Kidney epithelial cell (primary cell): ENCODE results near the gene GRIA2. TPM values are rescaled to one million over a fixed set of nuclear protein-coding genes. Genes with fewer than 3 reads are reported as not detected.

ENCODE experiments used
- DNase-seq: peaks from one replicate; pipeline ENCODE4 v3.0.0-alpha.2; 2010; ENCODE audit warnings: low read depth
- H3K27me3 ChIP-seq: 2 replicates; pipeline ENCODE4 v1.6.0; 2011; ENCODE audit warnings: low read length; ENCODE audit not compliant: control insufficient read depth, insufficient read depth
- H3K36me3 ChIP-seq: 2 replicates; pipeline ENCODE4 v1.5.1; 2011; ENCODE audit warnings: low read length; ENCODE audit not compliant: control insufficient read depth, insufficient read depth
- H3K4me3 ChIP-seq: 2 replicates; pipeline ENCODE4 v1.5.1; 2011; ENCODE audit warnings: low read depth, mild to moderate bottlenecking, control low read depth, low read length
- CTCF ChIP-seq: IDR thresholded peaks from 2 replicates; pipeline ENCODE4 v1.5.1; 2011; ENCODE audit warnings: mild to moderate bottlenecking, moderate library complexity, low read length, control low read depth, inconsistent platforms; ENCODE audit not compliant: insufficient read depth, poor library complexity, severe bottlenecking
- total RNA-seq: library from RNA; depleted of rRNA; stranded (reverse); fragments of >200 nt; gene quantifications from 2 replicates; pipeline ENCODE4 v1.2.3, GENCODE V29; 2015

The GRIA2 gene
- total RNA-seq, 1 donor from 2014 or later: not detected

- Histone ChIP-seq H3K27me3 (no peaks in the 10 kb centered on the region), H3K36me3 (no peaks in the 10 kb centered on the region), H3K4me3 (no peak overlapping the region)
- no peak for DNase-seq
- TF ChIP-seq CTCF: no peak
Measured at GRCh38 chr4:157327666-157328065, 107.1 kb downstream of the GRIA2 start.

- Histone ChIP-seq H3K4me3 (no peak overlapping the region), H3K27me3 (no peaks in the 10 kb centered on the region), H3K36me3 (no peaks in the 10 kb centered on the region)
- TF ChIP-seq CTCF: no peak
- no peak for DNase-seq
Measured at GRCh38 chr4:157357887-157358286, 137.4 kb downstream of the GRIA2 start.

- Histone ChIP-seq H3K36me3 (no peaks in the 10 kb centered on the region), H3K4me3 (no peak overlapping the region), H3K27me3 (no peaks in the 10 kb centered on the region)
- DNase-seq: no peak
- no peak for TF ChIP-seq CTCF
Measured at GRCh38 chr4:157358439-157358838, 137.9 kb downstream of the GRIA2 start.

DNA sequence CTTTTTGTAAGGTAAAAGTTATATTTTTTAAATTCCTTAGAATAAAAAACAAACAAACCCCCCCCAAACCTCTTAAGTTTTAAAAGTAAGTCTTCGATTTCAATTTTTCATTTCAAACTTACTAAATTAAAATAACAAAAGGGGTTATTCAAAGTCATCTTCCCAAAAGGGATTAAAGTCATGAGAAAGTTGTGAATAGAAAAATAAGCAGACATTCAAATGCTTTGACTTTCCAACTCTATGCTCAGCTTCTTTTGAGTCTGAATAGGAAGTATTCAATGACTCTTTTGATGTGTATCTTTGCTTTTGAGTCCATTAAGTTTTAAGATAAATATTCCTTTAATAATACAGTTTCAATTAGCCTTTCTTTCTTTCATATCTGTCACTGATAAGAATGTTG lies 138.3 kb downstream of the GRIA2 start:
- no peak for DNase-seq
- H3K36me3 ChIP-seq: no peaks in the 10 kb centered on the region
- no peak overlapping the region for H3K4me3 ChIP-seq
- H3K27me3 ChIP-seq: no peaks in the 10 kb centered on the region
- no peak for TF ChIP-seq CTCF

- no peak for TF ChIP-seq CTCF
Measured at GRCh38 chr4:157363360-157363759, 142.8 kb downstream of the GRIA2 start.

DNA sequence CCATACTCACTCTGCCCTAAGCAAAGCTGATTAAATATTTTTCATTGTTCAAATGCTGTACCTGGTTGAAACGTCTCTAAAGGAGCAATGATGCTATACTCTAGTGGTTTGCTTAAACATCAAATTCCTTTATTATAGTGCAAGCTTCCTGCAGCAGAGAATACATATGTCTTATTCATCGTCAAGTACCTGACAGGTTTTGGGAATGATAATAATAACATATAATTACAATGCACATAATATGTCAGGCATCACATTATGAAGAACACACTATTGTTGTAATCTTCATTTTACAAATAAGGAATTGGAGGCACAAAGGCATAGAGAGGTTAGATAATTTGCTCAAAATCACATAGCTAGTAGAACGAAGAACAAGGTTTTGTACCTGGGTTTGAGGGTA lies 151.6 kb downstream of the GRIA2 start:
- no peaks in the 10 kb centered on the region for H3K36me3 ChIP-seq
- H3K4me3 ChIP-seq: no peak overlapping the region
- TF ChIP-seq CTCF: no peak
- no peaks in the 10 kb centered on the region for H3K27me3 ChIP-seq
- DNase-seq: no peak

More at GRCh38 chr4:157363360-157363759, 142.8 kb downstream of the GRIA2 start:
- Histone ChIP-seq H3K4me3 (no peak overlapping the region), H3K27me3 (no peaks in the 10 kb centered on the region), H3K36me3 (no peaks in the 10 kb centered on the region)
- DNase-seq: no peak
